ENCODE measurements around the gene UTS2B. TPM values are rescaled to one million over a fixed set of nuclear protein-coding genes. Genes with fewer than 3 reads are reported as not detected.

Gene UTS2B
- total and polyA plus RNA-seq, 2 experiments from 2014 or later: 0.21 TPM; not detected in 1

- TF ChIP-seq REST (IDR thresholded peaks at IDR 0.05; ENCODE audit: unreplicated experiment) (no peak), ZNF114 (CRISPR knock-in tag; IDR thresholded peaks at IDR 0.05) (no peak), ZNF331 (CRISPR knock-in tag; IDR thresholded peaks at IDR 0.05; ENCODE audit: low read depth) (no peak)
Observed at GRCh38 chr3:191343115-191343514, 12.8 kb upstream of the UTS2B start (continued).

GRCh38 chr3:191342411-191342810 is 12.1 kb upstream of the UTS2B start:
- Mint-ChIP-seq H3K27me3 (ENCODE audit: insufficient read depth, low read depth, poor library complexity) (no peaks in the 10 kb centered on the region), H3K4me1 (peaks cover 22% of the 10 kb centered on the region), H3K4me3 (no peak overlapping the region), H3K9me3 (no peaks in the 10 kb centered on the region), H3K27ac (peak overlapping the region; percentile 8; the same call in 1 of the 2 replicates), H3K36me3 (ENCODE audit: low read depth) (no peaks in the 10 kb centered on the region)
- no peaks in the 10 kb centered on the region for H4K20me1 ChIP-seq (replicated peaks; ENCODE audit: insufficient read depth)
- no peak overlapping the region for H2AFZ ChIP-seq
- H3K4me1 ChIP-seq (ENCODE audit: insufficient read depth): no peaks in the 10 kb centered on the region
- H3K36me3 ChIP-seq (ENCODE audit: insufficient read depth): no peaks in the 10 kb centered on the region
- 0 out of 2 replicates have a peak, but pooled peaks cover 3% of the 10 kb centered on the region for H3K9me2 ChIP-seq (ENCODE audit: insufficient read depth)
- H3K27ac ChIP-seq (ENCODE audit: low read depth): no peak overlapping the region
- no peak overlapping the region for H3K4me2 ChIP-seq
- no peak overlapping the region for H3K4me3 ChIP-seq
- peaks cover 49% of the 10 kb centered on the region for H3K79me2 ChIP-seq (replicated peaks; ENCODE audit: insufficient read depth)
- no peak for ATAC-seq
- no peak for DNase-seq (ENCODE audit: low spot score)
- no peaks in the 10 kb centered on the region for H3F3A ChIP-seq (replicated peaks; ENCODE audit: low read depth)
- no peaks in the 10 kb centered on the region for H3K27me3 ChIP-seq (ENCODE audit: insufficient read depth)
- TF ChIP-seq ZNF331 (CRISPR knock-in tag; IDR thresholded peaks at IDR 0.05; ENCODE audit: low read depth) (no peak), STAT1 (IDR thresholded peaks at IDR 0.05; ENCODE audit: unreplicated experiment) (no peak), NANOG (IDR thresholded peaks at IDR 0.05; ENCODE audit: borderline replicate concordance) (no peak), POLR2AphosphoS5 (IDR thresholded peaks at IDR 0.05; ENCODE audit: low read depth) (no peak), ZNF462 (CRISPR knock-in tag; IDR thresholded peaks at IDR 0.05) (no peak), EZH2phosphoT487 (IDR thresholded peaks at IDR 0.05; ENCODE audit: unreplicated experiment) (no peak), REST (IDR thresholded peaks at IDR 0.05; ENCODE audit: unreplicated experiment) (no peak), EZH2 (IDR thresholded peaks at IDR 0.05; ENCODE audit: low read depth, unreplicated experiment) (no peak), JUNB (IDR thresholded peaks at IDR 0.05; ENCODE audit: unreplicated experiment) (no peak)

All from GM23338 (cell line).